Neural progenitor cell (in vitro differentiated cells): ENCODE results near the gene OBP2B.

Experiments
- CTCF ChIP-seq: fragments of 200-600 bp; sonication (generic); IDR thresholded peaks from 2 replicates; pipeline ENCODE4 v1.5.1; 2017; ENCODE audit warnings: antibody characterized with exemption, mild to moderate bottlenecking
- EZH2 ChIP-seq: fragments of 200-600 bp; sonication (generic); IDR thresholded peaks from 2 replicates; pipeline ENCODE4 v1.6.1; 2017; ENCODE audit warnings: antibody characterized with exemption, mild to moderate bottlenecking, moderate library complexity

GRCh38 chr9:133164191-133164590 lies 44.9 kb downstream of the OBP2B start:
- TF ChIP-seq CTCF (no peak), EZH2 (no peak)
